ENCODE results near the gene KMT2C. TPM values are rescaled to one million over a fixed set of nuclear protein-coding genes. Genes with fewer than 3 reads are reported as not detected.

KMT2C gene
- 6.4 and 7.0 TPM in 2 replicates for total RNA-seq

GRCh38 chr7:152435384-152436110, at the start of gene KMT2C:
KMT2C (minus strand) TSS chr7:152436003; CDS start chr7:152435786, 217 bp downstream.

Other genes with a start within 250 kb of the KMT2C start
- gene XRCC2, start 240.1 kb upstream of the KMT2C start, total RNA-seq, result 3.1 and 3.5 TPM in 2 replicates